PC-9 (cell line): ENCODE results near the gene PIK3R6.

Experiments
- CTCF ChIP-seq: fragments of 200-600 bp; sonication (generic); conservative IDR thresholded peaks from 2 replicates; pipeline ENCODE4 v1.6.1; 2017; ENCODE audit warnings: mixed run types, antibody characterized with exemption, mild to moderate bottlenecking, moderate library complexity
- EZH2 ChIP-seq: fragments of 200-600 bp; sonication (generic); IDR thresholded peaks from 2 replicates; pipeline ENCODE4 v1.8.0; 2017; ENCODE audit warnings: antibody characterized with exemption, low read depth

DNA sequence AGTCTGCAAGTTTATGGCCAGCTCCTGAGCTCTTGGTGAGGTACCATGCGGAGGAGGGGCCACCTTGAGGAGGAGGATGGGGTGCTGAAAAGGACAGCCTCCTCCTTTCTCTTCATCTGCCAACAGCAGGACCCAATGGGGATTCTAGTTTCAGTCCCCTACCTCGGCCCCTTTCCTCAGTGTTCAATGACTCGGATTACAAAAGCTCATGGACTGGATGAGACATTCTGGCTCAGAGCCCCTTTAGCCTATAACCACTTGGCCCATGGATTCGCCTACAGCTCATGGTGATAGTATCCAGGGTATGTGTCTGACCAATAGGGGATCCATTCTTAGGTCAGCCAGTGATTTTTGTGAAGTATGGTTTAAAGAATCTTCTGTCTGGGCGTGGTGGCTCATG, 8.5 kb upstream of the PIK3R6 start:
- TF ChIP-seq CTCF (no peak), EZH2 (no peak)
